ENCODE measurements around the gene PTPA.
A peak's percentile ranks its signal among the peaks of the same experiment; 100 is the strongest.
"Not testable (repeated sequence)": the region's sequence is repeated elsewhere in the genome, so short reads cannot be mapped to it uniquely, and the experiment has no call there.

The PTPA gene

DNA sequence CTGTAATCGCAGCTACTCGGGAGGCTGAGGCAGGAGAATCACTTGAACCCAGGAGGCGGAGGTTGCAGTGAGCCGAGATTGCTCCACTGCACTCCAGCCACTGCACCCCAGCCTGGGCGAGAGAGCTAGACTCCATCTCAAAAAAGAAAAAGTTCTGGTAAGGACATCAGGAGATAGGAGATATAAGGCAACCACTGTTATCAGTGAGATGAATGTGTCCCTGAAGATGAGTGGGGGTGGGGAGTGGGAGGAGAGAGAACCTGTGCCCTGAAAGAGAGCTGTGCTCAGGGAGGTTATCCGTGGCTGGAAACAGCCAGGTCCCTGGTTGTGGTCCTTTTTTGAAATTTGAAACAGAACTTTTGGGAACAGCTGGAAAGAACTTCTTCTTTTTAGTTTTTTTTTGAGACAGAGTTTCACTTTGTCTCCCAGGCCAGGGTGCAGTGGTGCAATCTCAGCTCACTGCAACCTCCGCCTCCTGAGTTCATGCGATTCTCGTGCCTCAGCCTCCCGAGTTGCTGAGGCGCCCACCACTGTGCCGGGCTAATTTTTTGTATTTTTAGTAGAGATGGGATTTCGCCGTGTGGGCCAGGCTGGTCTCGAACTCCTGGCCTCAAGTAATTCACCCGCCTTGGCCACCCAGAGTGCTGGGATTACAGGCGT is 2.6 kb downstream of the PTPA start:
- TF ChIP-seq ZNF565 (CRISPR knock-in tag; conservative IDR thresholded peaks at IDR 0.05; ENCODE audit: low read depth), result no peak
- no peak for TF ChIP-seq PPARA (CRISPR knock-in tag; IDR thresholded peaks at IDR 0.05; ENCODE audit: borderline replicate concordance)
- TF ChIP-seq ISL1 (CRISPR knock-in tag; IDR thresholded peaks at IDR 0.05), result no peak
- TF ChIP-seq TCF4 (CRISPR knock-in tag; IDR thresholded peaks at IDR 0.05; ENCODE audit: borderline replicate concordance), result no peak
- no peak for TF ChIP-seq ARNTL (CRISPR knock-in tag; IDR thresholded peaks at IDR 0.05; ENCODE audit: borderline replicate concordance, low read depth)
- TF ChIP-seq, protein P1, sequence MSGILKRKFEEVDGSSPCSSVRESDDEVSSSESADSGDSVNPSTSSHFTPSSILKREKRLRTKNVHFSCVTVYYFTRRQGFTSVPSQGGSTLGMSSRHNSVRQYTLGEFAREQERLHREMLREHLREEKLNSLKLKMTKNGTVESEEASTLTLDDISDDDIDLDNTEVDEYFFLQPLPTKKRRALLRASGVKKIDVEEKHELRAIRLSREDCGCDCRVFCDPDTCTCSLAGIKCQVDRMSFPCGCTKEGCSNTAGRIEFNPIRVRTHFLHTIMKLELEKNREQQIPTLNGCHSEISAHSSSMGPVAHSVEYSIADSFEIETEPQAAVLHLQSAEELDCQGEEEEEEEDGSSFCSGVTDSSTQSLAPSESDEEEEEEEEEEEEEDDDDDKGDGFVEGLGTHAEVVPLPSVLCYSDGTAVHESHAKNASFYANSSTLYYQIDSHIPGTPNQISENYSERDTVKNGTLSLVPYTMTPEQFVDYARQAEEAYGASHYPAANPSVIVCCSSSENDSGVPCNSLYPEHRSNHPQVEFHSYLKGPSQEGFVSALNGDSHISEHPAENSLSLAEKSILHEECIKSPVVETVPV (CRISPR knock-in tag; IDR thresholded peaks at IDR 0.05), result no peak
- TF ChIP-seq, protein P2, sequence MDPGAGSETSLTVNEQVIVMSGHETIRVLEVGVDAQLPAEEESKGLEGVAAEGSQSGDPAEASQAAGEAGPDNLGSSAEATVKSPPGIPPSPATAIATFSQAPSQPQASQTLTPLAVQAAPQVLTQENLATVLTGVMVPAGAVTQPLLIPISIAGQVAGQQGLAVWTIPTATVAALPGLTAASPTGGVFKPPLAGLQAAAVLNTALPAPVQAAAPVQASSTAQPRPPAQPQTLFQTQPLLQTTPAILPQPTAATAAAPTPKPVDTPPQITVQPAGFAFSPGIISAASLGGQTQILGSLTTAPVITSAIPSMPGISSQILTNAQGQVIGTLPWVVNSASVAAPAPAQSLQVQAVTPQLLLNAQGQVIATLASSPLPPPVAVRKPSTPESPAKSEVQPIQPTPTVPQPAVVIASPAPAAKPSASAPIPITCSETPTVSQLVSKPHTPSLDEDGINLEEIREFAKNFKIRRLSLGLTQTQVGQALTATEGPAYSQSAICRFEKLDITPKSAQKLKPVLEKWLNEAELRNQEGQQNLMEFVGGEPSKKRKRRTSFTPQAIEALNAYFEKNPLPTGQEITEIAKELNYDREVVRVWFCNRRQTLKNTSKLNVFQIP (CRISPR knock-in tag; IDR thresholded peaks at IDR 0.05; ENCODE audit: borderline replicate concordance, low read depth), result no peak
- TF ChIP-seq ZNF8 (CRISPR knock-in tag; IDR thresholded peaks at IDR 0.05), result no peak
- TF ChIP-seq ZC3H10 (CRISPR knock-in tag; IDR thresholded peaks at IDR 0.05), result no peak
- no peak for TF ChIP-seq ZFP30 (CRISPR knock-in tag; IDR thresholded peaks at IDR 0.05)
- TF ChIP-seq BACH2 (CRISPR knock-in tag; IDR thresholded peaks at IDR 0.05; ENCODE audit: borderline replicate concordance), result no peak
- no peak for ATAC-seq

DNA sequence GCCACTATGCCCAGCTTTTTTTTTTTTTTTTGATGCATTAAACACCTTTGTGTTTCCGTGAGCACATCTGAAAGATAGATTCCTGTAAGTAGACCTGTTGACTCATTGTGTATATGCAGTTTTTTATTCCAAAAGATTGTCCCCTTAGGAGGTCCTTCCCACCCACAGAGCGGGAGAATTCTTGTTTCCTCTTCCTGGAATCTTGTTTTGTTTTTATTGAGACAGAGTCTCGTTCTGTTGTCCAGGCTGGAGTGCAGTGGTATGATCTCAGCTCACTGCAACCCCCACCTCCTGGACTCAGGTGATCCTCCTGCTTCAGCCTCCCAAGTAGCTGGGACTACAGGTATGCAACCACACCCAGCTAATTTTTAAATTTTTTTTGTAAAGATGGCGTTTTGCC is 7.6 kb downstream of the PTPA start:
- ATAC-seq, result no peak
- TF ChIP-seq ESRRG (CRISPR knock-in tag; IDR thresholded peaks at IDR 0.05), result no peak
- no peak for TF ChIP-seq BACH2 (CRISPR knock-in tag; IDR thresholded peaks at IDR 0.05; ENCODE audit: borderline replicate concordance)

DNA sequence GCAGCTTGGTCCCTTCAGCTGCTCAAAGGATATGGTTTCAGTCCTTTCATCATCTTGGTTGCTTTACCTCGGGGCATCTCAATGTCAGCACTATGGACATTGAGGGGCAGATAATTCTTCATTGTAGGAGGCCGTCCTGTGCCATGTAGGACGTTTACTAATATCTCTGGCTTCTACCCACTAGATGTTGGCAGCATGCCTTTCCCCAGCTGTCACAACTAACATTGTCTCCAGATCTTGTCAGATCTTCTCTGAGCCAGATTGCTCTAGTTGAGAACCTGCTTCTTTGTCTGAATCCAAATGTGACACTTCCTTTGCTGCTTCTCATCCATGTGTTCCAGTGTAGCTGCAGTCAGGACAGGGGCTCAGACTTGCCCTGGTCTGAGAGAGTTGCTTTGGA is 10.3 kb downstream of the PTPA start:
- TF ChIP-seq RARB (CRISPR knock-in tag; IDR thresholded peaks at IDR 0.05) (no peak), ARNTL (CRISPR knock-in tag; IDR thresholded peaks at IDR 0.05; ENCODE audit: borderline replicate concordance, low read depth) (no peak), ZNF565 (CRISPR knock-in tag; conservative IDR thresholded peaks at IDR 0.05; ENCODE audit: low read depth) (no peak), GLIS3 (CRISPR knock-in tag; IDR thresholded peaks at IDR 0.05) (no peak), PPARA (CRISPR knock-in tag; IDR thresholded peaks at IDR 0.05; ENCODE audit: borderline replicate concordance) (no peak), ISL1 (CRISPR knock-in tag; IDR thresholded peaks at IDR 0.05) (no peak), TCF4 (CRISPR knock-in tag; IDR thresholded peaks at IDR 0.05; ENCODE audit: borderline replicate concordance) (no peak)
- TF ChIP-seq, protein P1 (CRISPR knock-in tag; IDR thresholded peaks at IDR 0.05), result no peak
- ATAC-seq, result peak; percentile 79

DNA sequence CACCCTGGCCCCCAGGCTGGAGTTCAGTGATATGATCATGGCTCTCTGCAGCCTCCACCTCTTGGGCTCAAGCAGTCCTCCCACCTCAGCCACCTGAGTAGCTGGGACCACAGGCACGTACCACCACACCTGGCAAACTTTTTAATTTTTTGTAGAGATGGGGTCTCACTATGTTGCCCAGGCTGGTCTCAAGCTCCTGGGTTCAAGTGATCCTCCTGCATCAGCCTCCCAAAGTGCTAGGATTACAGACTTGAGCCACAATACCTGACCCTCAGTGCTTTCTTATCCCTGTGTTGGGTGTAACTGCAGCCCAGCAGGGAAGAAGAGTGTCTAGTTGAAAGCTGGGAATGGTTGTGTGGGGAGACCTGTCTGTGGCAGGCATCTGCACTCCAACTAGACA is 10.9 kb downstream of the PTPA start:
- TF ChIP-seq OSR1 (CRISPR knock-in tag; IDR thresholded peaks at IDR 0.05), result no peak
- ATAC-seq, result no peak

DNA sequence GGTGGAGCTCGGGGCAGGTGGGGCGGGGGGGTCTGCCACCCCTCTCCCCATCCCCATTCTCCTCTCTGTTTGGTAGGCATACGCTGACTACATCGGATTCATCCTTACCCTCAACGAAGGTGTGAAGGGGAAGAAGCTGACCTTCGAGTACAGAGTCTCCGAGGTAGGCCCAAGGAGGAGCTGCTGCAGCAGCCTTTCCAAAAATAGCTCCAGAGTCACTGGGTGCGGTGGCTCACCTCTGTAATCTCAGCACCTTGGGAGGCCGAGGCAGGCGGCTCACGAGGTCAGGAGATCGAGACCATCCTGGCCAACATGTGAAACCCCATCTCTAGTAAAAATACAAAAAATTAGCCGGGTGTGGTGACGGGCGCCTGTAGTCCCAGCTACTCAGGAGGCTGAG is 11.8 kb downstream of the PTPA start:
- ATAC-seq, result not testable (repeated sequence)

DNA sequence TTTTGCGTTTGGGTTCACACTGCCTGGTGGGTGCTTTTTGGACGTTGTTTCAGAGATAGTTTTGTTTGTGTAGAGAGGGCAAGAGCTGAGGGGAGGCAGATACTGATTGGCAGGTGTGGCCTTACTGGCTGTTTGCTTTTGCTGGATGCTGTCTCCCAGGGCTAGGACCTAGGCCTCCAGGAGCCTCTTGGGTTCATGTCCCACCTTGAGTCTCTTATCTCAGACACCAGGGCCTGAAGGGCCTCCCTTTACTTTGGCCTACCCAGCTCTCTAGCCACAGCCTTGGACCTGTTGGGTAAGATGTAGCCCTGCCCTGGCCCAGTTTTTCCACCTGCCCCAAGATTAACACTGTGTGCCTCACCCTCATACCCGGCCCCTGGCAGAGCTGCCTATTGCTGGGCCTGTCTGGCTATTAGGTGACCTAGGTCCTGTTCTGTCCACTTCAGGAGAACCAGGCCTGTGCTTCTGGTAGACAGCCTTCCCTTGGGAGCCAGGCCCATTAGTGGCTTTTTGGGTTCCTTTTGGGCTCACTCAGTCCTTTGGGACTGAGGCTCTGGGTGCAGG is 13.4 kb downstream of the PTPA start:
- no peak for ATAC-seq
- TF ChIP-seq GLIS3 (CRISPR knock-in tag; IDR thresholded peaks at IDR 0.05), result no peak
- TF ChIP-seq BACH2 (CRISPR knock-in tag; IDR thresholded peaks at IDR 0.05; ENCODE audit: borderline replicate concordance), result no peak
- TF ChIP-seq, protein P3, sequence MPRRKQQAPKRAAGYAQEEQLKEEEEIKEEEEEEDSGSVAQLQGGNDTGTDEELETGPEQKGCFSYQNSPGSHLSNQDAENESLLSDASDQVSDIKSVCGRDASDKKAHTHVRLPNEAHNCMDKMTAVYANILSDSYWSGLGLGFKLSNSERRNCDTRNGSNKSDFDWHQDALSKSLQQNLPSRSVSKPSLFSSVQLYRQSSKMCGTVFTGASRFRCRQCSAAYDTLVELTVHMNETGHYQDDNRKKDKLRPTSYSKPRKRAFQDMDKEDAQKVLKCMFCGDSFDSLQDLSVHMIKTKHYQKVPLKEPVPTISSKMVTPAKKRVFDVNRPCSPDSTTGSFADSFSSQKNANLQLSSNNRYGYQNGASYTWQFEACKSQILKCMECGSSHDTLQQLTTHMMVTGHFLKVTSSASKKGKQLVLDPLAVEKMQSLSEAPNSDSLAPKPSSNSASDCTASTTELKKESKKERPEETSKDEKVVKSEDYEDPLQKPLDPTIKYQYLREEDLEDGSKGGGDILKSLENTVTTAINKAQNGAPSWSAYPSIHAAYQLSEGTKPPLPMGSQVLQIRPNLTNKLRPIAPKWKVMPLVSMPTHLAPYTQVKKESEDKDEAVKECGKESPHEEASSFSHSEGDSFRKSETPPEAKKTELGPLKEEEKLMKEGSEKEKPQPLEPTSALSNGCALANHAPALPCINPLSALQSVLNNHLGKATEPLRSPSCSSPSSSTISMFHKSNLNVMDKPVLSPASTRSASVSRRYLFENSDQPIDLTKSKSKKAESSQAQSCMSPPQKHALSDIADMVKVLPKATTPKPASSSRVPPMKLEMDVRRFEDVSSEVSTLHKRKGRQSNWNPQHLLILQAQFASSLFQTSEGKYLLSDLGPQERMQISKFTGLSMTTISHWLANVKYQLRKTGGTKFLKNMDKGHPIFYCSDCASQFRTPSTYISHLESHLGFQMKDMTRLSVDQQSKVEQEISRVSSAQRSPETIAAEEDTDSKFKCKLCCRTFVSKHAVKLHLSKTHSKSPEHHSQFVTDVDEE (CRISPR knock-in tag; IDR thresholded peaks at IDR 0.05), result no peak
- TF ChIP-seq ZC3H10 (CRISPR knock-in tag; IDR thresholded peaks at IDR 0.05), result no peak
- TF ChIP-seq ZNF70 (CRISPR knock-in tag; IDR thresholded peaks at IDR 0.05), result no peak
- TF ChIP-seq, protein P1 (CRISPR knock-in tag; IDR thresholded peaks at IDR 0.05), result no peak
- TF ChIP-seq, protein P4, sequence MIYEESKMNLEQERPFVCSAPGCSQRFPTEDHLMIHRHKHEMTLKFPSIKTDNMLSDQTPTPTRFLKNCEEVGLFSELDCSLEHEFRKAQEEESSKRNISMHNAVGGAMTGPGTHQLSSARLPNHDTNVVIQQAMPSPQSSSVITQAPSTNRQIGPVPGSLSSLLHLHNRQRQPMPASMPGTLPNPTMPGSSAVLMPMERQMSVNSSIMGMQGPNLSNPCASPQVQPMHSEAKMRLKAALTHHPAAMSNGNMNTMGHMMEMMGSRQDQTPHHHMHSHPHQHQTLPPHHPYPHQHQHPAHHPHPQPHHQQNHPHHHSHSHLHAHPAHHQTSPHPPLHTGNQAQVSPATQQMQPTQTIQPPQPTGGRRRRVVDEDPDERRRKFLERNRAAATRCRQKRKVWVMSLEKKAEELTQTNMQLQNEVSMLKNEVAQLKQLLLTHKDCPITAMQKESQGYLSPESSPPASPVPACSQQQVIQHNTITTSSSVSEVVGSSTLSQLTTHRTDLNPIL (CRISPR knock-in tag; IDR thresholded peaks at IDR 0.05; ENCODE audit: low read depth), result no peak
- no peak for TF ChIP-seq ZFP3 (CRISPR knock-in tag; IDR thresholded peaks at IDR 0.05)
- TF ChIP-seq TCF4 (CRISPR knock-in tag; IDR thresholded peaks at IDR 0.05; ENCODE audit: borderline replicate concordance), result no peak
- no peak for TF ChIP-seq SNAI2 (CRISPR knock-in tag; IDR thresholded peaks at IDR 0.05)
- no peak for TF ChIP-seq ZFP30 (CRISPR knock-in tag; IDR thresholded peaks at IDR 0.05)
- TF ChIP-seq ZNF8 (CRISPR knock-in tag; IDR thresholded peaks at IDR 0.05), result no peak
- no peak for TF ChIP-seq ISL1 (CRISPR knock-in tag; IDR thresholded peaks at IDR 0.05)

Measured in SK-N-SH treated with all-trans-retinoic acid at 6 μM for 48 hours (cell line).